HG02973 (cell line): ENCODE data around the gene NFILZ.

Experiments
- ATAC-seq: cut with Tn5 transposase; IDR thresholded peaks from one replicate; pipeline ENCODE4 v1.9.1; 2021; ENCODE audit warnings: moderate library complexity; ENCODE audit not compliant: unreplicated experiment

Gene NFILZ

GRCh38 chr19:8629996-8630683, at the start of gene NFILZ:
NFILZ (plus strand) TSS chr19:8630633; CDS start chr19:8676766, 46,133 bp downstream.
- no peak for ATAC-seq

- no peak for ATAC-seq
These were observed 49.6 kb upstream of the NFILZ start for GRCh38 chr19:8580710-8581281.

- no peak for ATAC-seq
These were observed 45.2 kb upstream of the NFILZ start for GRCh38 chr19:8584965-8585893.

- no peak for ATAC-seq
These were observed 44.3 kb upstream of the NFILZ start for GRCh38 chr19:8585894-8586750.

GRCh38 chr19:8589177-8589714, 41.2 kb upstream of the NFILZ start:
- no peak for ATAC-seq

GRCh38 chr19:8592231-8593009, 38.0 kb upstream of the NFILZ start:
- no peak for ATAC-seq

- ATAC-seq = no peak
These were observed 36.5 kb upstream of the NFILZ start for GRCh38 chr19:8593931-8594330.

- no peak for ATAC-seq
These were observed 34.8 kb upstream of the NFILZ start for GRCh38 chr19:8595651-8596050.

- no peak for ATAC-seq
These were observed 34.3 kb upstream of the NFILZ start for GRCh38 chr19:8596168-8596567.

- ATAC-seq = no peak
These were observed 30.4 kb upstream of the NFILZ start for GRCh38 chr19:8600064-8600463.

GRCh38 chr19:8600816-8601215, 29.6 kb upstream of the NFILZ start:
- no peak for ATAC-seq

- ATAC-seq = no peak
These were observed 28.6 kb upstream of the NFILZ start for GRCh38 chr19:8601796-8602195.

- ATAC-seq = no peak
These were observed 24.9 kb upstream of the NFILZ start for GRCh38 chr19:8605514-8605913.

- ATAC-seq = no peak
These were observed 23.0 kb upstream of the NFILZ start for GRCh38 chr19:8607386-8607785.

- no peak for ATAC-seq
These were observed 21.5 kb upstream of the NFILZ start for GRCh38 chr19:8608941-8609278.

GRCh38 chr19:8609279-8610040, 21.0 kb upstream of the NFILZ start:
- ATAC-seq = no peak

- no peak for ATAC-seq
These were observed 20.1 kb upstream of the NFILZ start, which contains the start of gene ADAMTS10 for GRCh38 chr19:8610041-8610935. ADAMTS10 (minus strand) TSS chr19:8610715; CDS start chr19:8605710, 5,005 bp downstream.

- no peak for ATAC-seq
These were observed 19.5 kb upstream of the NFILZ start for GRCh38 chr19:8610936-8611300.
